Measurements from ENCODE around the gene BCLAF1.

BCLAF1 gene

GRCh38 chr6:136265101-136265500, 24.5 kb downstream of the BCLAF1 start:
- Histone ChIP-seq H3K4me3 (no peak overlapping the region), H3K27ac (no peak overlapping the region)

GRCh38 chr6:136262940-136263339, 26.7 kb downstream of the BCLAF1 start:
- Histone ChIP-seq H3K4me3 (no peak overlapping the region), H3K27ac (no peak overlapping the region)
- DNase-seq (ENCODE audit: low spot score), result no peak
- no peak for TF ChIP-seq CTCF (IDR thresholded peaks at IDR 0.05)

More at GRCh38 chr6:136265101-136265500, 24.5 kb downstream of the BCLAF1 start:
- no peak for TF ChIP-seq CTCF (IDR thresholded peaks at IDR 0.05)
- no peak for DNase-seq (ENCODE audit: low spot score)

- no peak for TF ChIP-seq CTCF (IDR thresholded peaks at IDR 0.05)
- Histone ChIP-seq H3K27ac (no peak overlapping the region), H3K4me3 (no peak overlapping the region)
- no peak for DNase-seq (ENCODE audit: low spot score)
Observed at GRCh38 chr6:136254851-136255466, 34.7 kb downstream of the BCLAF1 start.

GRCh38 chr6:136253734-136254133, 35.9 kb downstream of the BCLAF1 start:
- no peak overlapping the region for H3K27ac ChIP-seq
- no peak for TF ChIP-seq CTCF (IDR thresholded peaks at IDR 0.05)
- no peak overlapping the region for H3K4me3 ChIP-seq
- no peak for DNase-seq (ENCODE audit: low spot score)

- DNase-seq (ENCODE audit: low spot score), result no peak
- TF ChIP-seq CTCF (IDR thresholded peaks at IDR 0.05), result no peak
- Histone ChIP-seq H3K4me3 (no peak overlapping the region), H3K27ac (no peak overlapping the region)
Observed at GRCh38 chr6:136252441-136252840, 37.2 kb downstream of the BCLAF1 start.

GRCh38 chr6:136251394-136251793, 38.3 kb downstream of the BCLAF1 start:
- Histone ChIP-seq H3K4me3 (peak overlapping the region; percentile 76), H3K27ac (no peak overlapping the region)
- no peak for TF ChIP-seq CTCF (IDR thresholded peaks at IDR 0.05)
- DNase-seq (ENCODE audit: low spot score), result no peak

- peak overlapping the region; percentile 15 to 61 for H3K27ac ChIP-seq
- peak overlapping the region; percentile 76 for H3K4me3 ChIP-seq
- TF ChIP-seq CTCF (IDR thresholded peaks at IDR 0.05), result no peak
- no peak for DNase-seq (ENCODE audit: low spot score)
Observed at GRCh38 chr6:136250686-136251008, 39.0 kb downstream of the BCLAF1 start.
